NK-92 treated with Interleukin-12 subunit alpha and Interleukin-12 subunit beta, amount 100 ng/mL, for 24 hours (cell line): ENCODE data around the gene FAM117B.
A peak's percentile ranks its signal among the peaks of the same experiment; 100 is the strongest.

Experiments used
- DNase-seq: peaks from one replicate; lab custom pipeline; 2025; lab: John Stamatoyannopoulos, UW

Gene FAM117B

DNA sequence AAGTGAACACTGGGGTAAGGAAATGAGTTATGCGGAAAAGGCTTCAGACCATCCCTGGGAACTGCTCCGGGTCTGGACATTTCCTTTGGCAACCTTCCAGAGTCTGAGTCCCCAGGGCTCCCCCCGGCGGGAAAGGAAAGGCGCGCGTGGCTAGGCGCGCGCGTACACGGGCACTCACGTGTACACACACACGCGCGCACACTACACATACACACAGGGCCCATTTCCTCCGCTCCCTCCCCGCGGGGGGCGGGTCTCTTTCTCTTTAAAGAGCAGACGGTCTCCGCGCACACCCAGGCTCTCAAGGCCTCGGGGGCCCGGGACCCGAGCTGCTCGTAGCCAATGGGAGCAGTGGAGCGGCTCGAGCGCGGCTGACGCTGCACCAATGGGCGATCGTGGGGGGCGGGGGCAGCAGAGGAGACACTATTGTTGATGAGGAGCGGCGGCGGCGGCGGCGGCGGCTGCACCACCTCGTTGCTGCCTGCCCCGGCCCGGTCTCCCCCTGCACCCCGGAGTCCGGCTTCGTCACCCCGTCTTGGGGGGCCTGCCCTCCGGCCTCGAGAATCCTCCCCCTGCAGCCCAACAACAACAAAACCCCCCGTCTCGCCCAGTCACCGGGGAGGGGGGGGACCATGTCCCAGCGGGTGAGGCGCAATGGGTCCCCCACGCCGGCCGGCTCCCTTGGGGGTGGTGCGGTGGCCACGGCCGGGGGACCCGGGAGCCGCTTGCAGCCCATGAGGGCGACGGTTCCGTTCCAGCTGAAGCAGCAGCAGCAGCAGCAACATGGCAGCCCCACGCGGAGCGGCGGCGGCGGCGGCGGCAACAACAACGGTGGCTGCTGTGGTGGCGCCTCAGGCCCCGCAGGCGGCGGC, at the start of gene FAM117B:
FAM117B (plus strand) TSS at position 414 of the 872 bp plus-strand sequence; CDS start at position 633, 219 bp downstream.
- DNase-seq = peak; percentile 98

DNA sequence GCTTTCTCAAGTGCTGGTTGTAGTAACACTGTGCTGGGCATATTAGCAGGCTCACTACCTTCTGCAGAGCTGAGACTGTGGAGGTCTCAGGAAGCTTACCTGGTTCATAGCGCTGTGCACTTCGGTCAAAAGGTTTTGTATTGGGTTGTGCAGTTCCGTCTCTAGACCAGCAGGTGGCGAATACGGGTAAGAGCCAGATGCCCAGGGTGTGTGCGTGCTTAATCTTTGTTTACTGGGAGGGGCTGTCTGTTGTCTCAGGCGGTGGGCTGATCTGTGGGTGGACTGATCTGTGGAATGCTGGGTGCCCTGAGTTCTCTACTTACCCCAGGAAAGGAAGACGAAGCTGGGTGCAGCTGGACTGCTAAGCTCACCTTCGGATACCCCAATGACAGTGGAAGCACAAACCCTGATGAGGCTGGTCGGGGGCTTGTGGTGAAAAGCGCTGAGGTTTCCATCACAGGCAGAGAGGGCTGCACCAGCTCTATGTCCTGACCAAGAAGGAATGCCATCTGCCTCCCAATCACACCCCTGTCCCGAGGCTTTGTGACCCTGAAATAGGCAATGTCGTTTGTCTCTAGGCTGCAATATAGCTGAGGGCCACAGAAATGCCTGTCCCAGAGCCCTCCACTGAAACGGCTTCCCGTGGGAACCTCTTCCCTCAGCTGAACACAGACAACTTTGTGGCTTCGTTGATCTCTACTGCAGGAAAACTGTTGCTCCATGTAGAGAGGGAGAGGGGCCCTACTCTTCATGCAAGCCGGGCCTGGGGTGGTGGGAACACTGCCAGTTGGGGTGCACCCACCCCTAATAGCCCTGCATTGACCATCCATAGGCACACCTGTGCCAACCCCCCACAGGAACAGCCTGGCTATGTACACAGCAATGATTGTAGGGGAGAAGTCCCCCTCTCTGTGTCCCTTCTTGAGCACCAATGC, 45.9 kb upstream of the FAM117B start:
- DNase-seq = peak; percentile 31

DNA sequence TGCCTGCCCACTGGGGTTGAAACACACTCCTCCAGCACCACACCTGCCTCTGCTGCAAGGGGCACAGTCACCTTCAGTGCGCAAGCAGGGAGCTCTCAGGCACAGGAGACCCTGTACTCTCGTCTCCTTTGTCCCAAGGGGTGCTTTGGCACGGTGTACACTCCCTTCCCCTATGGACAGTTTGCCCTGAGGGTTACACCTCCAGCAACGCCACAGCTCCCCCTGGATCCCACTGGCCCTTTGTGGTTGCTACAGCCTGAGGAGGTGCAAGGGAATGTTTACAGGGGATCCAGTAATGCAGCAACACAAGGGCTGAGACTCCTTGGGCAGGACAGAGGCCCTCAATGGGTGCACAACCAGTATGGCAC, 45.2 kb upstream of the FAM117B start:
- DNase-seq = no peak

DNA sequence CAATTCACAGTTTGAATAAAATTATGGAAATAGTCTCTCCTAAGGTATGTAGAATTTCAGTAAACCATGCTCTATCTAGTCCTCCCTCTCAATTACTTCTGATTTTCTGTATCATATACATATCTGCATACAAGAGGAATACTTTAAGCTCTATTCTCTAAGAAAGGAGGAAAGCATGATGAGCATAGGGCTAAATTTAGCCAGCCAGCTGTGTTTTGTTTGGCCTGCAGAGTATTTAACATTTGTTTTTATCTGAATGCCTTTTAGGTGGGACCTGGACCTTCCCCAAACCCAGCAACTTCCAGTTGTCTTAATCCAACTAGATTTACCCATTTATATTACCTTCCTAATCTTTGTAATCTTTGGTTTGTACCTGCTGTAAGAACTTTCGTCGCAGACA, 42.2 kb upstream of the FAM117B start:
- no peak for DNase-seq

DNA sequence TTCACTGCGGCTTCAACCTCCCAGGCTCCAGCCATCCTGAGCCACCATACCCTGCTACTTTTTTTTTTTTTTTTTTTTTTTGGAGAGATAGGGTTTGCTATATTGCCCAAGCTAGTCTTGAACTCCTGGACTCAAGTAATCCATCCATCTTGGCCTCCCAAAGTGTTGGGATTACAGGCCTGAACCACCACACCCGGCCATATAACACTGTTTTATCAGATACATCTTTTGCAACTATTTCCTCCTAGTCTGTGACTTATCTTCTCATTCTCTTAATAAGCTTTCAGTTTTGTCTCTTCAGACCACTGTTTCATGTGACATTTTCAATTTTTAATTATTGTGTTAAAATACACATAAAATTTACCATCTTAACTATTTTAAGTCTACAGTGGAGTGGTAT, 35.7 kb upstream of the FAM117B start:
- DNase-seq = no peak

DNA sequence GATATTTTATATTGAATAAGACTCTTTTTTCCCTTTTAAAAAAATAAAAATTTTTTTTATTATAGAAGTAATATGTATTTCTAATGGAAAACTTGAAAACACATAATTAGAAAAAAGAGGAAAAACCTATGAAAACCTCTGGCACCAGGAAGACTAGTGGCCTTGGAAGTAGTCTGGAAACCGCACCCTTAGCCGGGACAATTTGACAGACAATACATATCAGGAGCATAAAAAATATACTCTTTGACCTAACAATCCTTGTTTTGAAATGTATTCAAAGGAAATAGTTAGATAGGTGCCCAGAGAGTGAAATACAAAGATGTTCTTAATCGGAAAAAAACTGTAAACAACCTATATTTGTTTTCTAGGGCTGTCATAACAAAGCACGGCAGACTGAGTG, 34.9 kb upstream of the FAM117B start:
- no peak for DNase-seq

DNA sequence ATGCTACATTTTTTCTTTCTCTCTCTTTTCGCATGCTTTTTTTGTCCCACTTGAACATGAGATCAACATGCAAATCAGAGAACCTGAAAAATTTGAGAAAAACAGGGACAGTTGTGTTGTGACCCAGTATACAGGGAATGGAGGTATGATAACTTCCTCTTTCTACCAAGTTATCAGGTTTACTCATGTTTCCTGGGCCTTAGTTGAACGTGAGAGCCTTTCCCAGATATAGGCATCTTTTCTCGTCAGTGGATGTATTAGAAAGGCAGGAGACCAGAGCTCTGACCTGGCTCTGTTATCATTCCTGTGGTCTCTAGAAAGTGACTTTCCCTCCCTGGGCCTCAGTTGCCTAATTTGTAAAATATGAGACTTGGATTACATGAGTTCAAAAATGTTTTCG, 30.1 kb upstream of the FAM117B start:
- DNase-seq = no peak

DNA sequence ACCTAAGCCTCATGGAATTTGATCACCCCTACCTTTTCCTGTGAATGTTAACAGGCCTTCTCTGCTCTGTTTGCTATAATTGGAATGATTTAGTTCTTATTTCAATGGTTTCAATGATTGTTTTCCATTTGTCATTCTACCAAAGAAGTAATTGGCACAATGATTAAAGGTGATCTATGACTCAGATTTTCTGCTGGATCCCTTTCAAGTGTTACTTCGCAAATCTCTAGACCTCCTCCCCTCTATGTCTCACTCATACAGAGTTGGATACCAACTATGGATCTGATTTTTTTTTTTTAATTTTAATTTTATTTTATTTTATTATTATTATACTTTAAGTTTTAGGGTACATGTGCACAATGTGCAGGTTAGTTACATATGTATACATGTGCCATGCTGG, 29.6 kb upstream of the FAM117B start:
- no peak for DNase-seq

DNA sequence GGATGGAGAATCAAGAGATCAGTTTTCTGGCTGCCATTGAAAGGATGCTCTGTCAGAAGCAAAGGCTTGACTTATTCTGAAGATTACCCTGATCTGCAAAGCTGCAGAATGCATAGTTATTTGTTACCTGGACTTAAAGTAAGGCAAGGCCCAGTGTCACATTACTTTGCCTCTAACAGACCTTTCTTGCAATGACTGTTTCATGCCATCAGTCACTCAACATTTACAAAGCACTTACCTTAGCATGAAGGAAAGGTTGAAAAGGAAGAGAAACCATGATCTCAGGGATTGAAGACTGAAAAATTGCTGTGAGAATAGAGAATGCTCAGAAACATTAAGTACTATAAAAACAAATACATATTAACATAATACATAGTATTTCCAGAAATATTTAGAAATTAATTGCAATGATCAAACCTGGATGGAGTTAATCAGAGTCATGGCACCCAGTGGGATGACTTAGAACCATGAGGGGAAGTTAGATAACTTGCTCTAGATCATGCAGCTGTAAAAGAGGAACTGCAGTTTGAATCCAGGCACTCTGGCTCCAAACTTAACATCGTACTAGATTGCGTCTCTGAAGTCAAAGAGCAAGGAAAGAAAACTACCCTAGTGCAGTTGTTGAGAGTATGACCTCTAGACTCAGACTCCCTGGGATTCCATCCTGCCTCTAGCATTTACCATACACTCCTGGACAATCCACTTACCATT, 26.5 kb upstream of the FAM117B start:
- DNase-seq = no peak

DNA sequence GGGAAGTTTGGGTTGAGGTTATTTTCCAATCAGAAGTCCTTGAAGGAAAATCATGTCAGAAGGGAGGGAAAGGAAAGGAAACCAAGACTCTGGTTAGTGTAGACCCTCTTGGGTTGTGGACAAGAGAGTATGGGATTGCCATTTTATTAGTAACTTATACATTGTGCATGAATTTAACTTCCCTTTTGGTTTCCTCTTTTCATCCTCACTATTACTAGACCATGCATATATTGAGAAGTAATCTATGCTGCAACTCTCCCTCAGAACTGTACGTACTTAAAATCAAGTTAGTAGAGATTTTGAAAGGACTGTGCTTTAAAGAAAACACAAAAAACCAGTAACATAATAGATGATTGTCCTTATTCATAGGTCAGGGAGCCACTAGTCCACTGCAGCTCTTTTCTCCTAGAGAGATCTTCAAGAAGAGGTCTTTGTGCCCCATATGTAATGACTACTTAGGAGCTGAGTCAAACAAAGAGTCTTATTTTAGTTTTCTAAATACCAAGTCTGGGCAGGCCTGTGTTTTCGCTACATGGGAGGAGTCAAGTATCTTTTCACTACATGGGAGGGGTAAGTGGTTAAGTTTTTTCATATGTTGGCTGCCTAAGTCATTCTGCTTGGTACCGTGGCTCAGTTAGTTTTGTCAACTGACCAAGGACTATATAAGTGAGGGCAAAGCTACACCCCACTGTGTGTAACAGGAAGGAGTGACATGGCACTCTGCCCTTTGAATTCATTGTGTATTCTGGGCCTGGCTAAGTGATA, 25.2 kb upstream of the FAM117B start:
- DNase-seq = no peak

DNA sequence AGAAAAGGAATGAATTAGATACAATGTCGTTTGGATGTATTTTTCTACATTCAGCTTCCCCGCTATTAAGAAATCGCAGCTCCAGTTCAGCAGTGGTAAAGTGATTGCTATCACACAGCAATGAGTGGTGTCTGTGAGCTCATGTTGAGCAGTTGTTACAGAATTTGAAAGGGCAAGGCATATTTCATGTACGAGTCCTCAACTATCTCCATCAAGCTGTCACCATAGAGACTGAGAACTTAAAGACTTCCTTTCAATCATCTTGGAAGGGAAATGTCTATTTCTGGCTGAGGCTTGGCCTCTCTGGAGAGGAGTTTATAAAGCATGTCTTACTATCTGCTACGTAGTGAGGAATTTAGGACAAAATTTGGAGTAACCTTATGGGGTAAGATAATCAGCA, 24.4 kb upstream of the FAM117B start:
- no peak for DNase-seq

DNA sequence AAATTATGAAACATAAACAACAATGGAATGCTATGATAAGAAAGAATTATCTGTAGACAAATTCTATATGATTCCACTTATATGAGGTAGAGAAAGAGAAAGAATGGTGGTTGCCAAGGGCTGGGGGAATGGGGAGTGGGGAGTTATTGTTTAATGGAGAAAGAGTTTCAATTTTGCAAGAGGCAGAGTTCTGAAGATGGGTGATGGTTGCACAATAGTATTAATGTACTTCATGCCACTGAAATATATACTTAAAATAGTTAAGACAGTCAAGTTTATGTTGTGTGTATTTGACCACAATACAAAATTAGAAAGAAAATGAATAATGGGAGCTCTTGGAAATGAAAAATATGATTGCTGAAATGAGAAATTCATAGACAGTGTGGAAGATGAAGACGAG, 22.6 kb upstream of the FAM117B start:
- no peak for DNase-seq

DNA sequence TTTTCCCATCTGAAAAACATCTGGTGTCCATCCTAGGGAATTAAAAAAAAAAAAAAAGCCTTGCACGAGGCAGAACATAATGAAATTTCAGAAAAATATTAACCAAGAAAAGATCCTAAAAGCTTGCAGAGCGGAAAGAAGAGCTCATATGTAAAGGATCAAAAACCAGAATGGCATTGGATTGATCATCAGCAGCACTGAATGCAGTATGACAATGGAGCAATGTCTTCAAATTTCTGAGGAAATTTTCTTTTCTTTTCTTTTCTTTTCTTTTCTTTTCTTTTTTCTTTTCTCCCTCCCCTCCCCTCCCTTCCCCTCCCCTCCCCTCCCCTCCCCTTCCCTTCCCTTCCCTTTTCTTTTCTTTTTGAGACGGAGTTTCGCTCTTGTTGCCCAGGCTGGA, 21.3 kb upstream of the FAM117B start:
- no peak for DNase-seq

DNA sequence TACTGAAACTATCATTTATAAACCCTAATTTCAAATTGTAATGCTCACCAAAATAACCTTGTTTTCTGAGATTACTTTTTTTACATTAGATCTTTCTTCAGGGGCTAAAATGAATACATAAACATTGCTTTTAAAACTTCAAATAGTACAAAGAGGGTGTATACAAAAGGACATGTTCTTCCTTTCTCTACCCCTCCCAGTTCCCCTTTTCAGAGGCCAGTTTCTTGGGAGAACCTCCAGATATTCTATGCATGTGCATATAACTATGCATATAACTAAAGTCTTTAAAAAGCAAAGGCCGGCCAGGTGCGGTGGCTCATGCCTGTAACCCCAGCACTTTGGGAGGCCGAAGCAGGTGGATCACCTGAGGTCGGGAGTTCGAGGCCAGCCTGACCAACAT, 10.6 kb upstream of the FAM117B start:
- no peak for DNase-seq

DNA sequence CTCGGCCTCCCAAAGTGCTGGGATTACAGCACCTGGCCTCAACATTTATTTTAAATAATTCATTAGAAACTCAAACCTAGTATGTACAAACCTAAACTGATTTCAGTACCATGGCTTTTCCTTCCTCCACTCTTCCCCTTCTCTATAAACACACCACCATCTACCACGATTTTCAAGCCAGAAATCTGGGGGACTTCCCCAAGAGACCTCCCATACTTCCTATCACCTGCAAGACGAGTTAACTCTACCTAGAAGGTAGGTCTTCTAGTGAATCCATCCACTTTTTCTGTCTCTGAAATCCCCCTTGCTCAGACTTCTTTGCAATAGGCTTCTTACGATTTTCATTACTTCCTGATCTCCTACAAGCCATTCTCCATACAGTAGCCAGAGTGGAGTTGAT, 7.7 kb upstream of the FAM117B start:
- no peak for DNase-seq

DNA sequence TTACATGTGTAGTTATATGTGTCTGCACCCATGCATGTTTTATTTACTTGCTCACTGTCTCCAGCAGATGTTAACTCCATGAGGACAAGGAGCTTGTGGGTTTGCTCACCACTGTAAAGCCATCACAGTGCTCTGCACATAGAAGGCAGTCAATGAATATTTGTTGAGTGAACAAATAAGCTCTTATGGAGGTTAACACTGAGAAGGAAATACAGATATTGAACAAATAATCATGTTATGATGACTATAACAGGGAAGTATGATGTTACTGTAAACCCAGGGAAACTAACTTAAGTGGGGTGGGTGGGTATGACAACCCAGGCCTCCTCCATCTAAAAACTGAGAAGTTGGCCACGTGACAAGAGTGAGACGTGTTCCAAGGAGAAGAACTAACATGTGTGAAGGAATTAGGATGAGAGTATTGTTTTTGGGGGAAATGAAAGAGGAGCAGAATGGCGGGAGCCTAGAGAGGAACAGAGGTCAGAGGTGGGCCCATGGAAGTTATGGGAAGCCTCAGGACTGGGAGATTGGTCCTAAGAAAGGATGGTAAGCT, 6.0 kb upstream of the FAM117B start:
- DNase-seq = no peak

DNA sequence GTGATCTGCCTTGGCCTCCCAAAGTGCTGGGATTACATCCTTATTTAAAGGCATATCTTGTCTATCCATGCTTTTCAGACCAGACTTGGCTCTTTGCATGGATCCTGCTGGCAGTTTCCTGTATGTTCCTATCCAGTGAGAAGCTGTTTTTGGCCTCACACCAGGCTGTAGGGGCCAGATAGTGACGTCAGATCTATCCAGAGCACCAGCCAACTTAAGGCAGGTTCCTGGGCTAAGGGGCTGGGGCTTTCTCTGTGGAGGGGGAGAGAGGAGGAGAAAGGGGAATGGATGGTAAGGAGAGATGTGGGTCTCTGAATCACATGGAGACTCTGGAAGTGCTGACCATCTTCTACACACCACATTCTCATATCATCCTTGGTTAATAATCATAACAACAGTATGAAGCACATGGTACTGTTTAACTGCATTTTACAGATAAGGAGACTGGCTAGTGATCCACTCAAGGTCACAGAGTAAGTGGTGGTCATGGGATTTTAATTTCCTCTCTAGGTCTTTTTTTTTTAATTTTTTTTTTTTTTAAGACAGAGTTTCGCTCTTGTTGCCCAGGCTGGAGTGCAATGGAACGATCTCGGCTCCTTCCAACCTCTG, 2.0 kb upstream of the FAM117B start:
- DNase-seq = no peak

DNA sequence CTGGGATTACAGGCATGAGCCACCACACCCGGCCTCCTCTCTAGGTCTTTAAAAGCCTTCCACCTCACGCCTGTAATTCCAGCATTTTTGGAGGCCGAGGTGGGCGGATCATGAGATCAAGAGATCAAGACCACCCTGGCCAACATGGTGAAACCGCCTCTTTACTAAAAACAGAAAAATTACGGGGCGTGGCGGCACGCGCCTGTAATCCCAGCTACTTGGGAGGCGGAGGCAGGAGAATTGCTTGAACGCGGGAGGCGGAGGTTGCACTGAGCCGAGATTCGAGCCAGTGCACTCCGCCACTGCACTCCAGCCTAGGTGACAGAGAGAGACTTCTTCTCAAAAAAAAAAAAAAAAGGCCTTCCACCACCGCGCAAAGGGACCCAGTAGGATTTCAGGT, 1.3 kb upstream of the FAM117B start:
- DNase-seq = no peak

DNA sequence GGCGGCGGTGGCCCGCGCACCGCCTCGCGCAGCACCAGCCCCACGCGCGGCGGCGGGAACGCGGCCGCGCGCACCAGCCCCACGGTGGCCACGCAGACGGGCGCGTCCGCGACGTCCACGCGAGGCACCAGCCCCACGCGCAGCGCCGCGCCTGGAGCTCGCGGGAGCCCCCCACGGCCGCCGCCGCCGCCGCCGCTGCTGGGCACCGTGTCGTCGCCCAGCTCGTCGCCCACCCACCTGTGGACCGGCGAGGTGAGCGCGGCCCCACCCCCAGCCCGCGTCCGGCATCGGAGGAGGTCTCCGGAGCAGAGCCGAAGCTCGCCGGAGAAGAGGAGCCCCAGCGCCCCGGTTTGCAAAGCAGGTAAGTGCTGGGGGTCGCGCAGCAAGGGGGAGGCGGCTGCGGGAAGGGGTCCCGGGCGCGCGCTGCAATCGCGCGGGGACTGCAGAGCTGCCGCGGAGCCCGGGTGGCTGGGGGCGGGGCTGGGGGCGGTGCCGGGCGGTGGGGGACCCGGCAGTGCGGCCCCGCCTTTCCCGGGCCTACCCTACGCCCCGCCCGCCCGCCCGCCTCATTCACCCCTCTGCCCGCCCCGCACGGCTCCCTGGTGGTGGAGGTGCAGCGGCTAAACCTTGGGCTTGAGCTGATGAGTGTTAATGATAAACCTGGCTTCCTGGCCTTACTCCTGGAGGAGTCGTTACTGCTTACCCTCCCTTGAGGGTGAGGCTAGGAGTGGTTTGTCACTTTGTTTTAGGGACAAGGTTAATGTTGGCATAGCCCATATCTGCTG, 851 bp downstream of the FAM117B start:
- peak; percentile 75 for DNase-seq

DNA sequence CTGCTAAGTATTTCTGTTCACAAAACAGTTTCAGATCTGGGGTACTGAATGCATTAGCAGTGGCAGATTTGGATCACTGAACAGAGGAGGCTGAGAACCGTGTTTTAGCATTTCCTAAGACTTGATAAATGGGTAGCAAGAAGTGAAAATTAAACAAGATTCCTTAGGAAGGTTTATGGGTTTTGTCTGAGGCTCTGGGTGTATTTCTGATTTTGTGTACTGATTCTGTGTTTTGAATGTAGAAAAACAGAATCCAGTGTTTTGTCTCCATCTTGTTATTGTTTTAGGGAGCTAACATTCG, 1.4 kb downstream of the FAM117B start:
- no peak for DNase-seq
